Epithelial cell of proximal tubule (primary cell): ENCODE measurements around the gene RNF38. TPM values are rescaled to one million over a fixed set of nuclear protein-coding genes. Genes with fewer than 3 reads are reported as not detected.

Experiments
- DNase-seq: peaks from one replicate; pipeline ENCODE4 v3.0.0-alpha.2; 2011; ENCODE audit warnings: low read depth
- H3K4me3 ChIP-seq: 2 replicates; pipeline ENCODE4 v1.5.1; 2011; ENCODE audit warnings: low read depth, mild to moderate bottlenecking, low read length
- CTCF ChIP-seq: conservative IDR thresholded peaks from 2 replicates; pipeline ENCODE4 v1.5.1; 2012; ENCODE audit warnings: low read depth, mild to moderate bottlenecking, low read length
- total RNA-seq: library from RNA; depleted of rRNA; stranded (reverse); fragments of >200 nt; gene quantifications from 2 replicates; pipeline ENCODE4 v1.2.3, GENCODE V29; 2015

RNF38 gene
- total RNA-seq, 1 donor from 2014 or later: 15.8 TPM

DNA sequence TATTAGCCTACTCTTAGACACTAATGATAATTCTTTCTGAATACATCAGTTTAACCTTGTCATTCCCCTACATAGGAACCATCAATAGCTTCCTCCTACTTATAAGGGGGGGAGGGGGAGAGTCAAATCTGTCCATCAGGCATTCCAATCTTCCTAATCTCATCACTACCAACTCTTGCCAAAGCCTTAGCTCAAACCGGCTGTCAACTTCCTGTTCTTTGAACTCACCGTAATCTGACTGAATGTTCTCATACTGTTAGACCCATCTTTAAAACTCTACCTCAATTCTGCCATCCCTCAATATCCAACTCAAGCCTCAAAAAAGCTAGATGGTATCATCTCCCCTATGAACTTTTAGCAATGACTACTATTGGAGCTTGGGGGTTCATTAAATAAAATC is 41.9 kb upstream of the RNF38 start:
- no peak overlapping the region for H3K4me3 ChIP-seq
- no peak for TF ChIP-seq CTCF
- DNase-seq: no peak

DNA sequence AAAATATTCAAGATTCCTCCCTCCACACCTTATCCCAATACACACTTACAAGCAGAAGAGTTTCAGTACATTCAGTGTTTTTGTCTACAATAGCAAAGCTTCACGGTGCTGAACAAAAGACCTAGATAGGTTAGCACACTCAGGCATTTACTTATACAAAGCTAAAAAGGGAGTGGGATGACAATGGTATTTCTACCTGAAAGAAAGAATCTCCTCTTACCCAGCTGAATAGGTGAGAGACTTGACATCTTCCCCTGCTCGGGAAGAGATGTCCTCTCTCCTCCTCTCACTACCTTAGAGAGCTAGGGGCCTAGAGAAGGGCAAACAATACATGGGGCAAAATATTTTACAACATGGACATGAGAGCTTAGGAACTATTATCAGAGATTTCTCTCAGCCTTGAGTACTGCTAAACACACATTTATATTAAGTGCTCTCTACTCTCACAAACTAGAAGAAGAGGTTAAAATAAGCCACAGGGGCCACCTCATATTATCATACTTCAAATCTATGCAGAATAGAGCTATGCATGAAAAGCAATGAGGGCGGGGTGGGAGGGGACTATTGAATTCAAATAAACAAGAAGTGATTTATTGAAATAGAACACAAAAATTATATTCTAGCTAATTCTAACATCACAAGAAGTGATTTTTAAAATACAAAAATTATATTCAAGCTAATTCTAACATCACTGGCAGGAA is 38.6 kb upstream of the RNF38 start:
- no peak for DNase-seq
- TF ChIP-seq CTCF: no peak
- H3K4me3 ChIP-seq: no peak overlapping the region

DNA sequence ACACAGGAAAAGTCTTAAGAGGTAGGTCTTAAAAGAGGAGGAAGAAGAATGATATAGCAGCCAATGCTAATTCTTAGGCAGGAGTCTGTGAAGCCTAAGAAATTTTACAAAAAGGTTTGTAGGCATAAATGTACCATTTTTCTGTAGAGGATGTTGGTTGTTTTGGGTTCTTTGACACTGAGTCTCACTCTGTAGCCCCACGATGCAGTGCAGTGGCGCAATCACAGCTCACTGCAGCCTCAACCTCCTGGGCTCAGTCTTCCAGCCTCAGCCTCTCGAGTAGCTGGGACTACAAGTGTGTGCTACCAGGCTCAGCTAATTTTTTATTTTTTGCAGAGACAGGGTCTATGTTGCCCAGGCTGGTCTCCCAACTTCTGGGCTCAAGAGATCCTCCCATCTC is 37.7 kb upstream of the RNF38 start:
- no peak for TF ChIP-seq CTCF
- H3K4me3 ChIP-seq: no peak overlapping the region
- no peak for DNase-seq

DNA sequence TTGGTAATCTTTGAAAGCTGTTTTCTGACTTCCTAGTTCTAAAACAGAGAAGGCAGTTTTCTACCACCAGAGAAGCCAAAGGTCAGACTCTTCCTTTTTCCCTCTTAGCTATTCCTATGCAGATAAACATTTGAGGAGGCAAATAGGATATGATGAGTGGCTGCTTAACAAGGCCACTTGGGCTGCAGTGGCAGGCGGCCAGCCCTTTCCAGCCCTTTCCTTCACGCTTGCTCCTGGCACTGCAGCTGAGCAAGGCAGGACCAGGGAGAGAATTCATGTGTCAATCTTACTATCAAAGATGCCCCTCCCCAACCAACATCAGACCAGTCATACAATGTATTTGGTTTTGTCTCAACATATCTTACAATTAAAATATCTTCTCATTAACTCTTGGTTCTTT is 36.8 kb upstream of the RNF38 start:
- H3K4me3 ChIP-seq: no peak overlapping the region
- no peak for DNase-seq
- TF ChIP-seq CTCF: no peak

- no peak for DNase-seq
- no peak overlapping the region for H3K4me3 ChIP-seq
- no peak for TF ChIP-seq CTCF
Measured at GRCh38 chr9:36433386-36433785, 33.3 kb upstream of the RNF38 start.

- DNase-seq: no peak
- no peak for TF ChIP-seq CTCF
- no peak overlapping the region for H3K4me3 ChIP-seq
Measured at GRCh38 chr9:36431078-36431477, 31.0 kb upstream of the RNF38 start.

DNA sequence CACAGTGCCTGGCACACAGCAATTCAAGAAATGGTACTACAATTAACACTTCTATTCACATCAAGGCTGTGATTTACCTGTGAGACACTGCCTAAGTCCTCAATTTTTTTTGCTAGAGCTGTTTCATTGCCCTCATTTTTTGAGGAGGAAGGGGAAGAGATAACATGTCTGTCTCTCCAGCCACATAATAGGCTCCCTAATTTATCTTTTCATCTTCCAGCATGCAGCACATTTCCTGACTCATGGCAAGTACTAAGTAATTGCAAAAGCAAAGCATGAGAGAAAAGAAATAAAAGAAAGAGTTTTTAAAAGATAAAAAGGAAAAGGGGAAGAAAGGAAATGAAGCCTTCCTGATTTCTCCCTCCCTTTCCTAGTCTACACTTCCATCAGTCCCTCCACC is 26.9 kb upstream of the RNF38 start:
- no peak overlapping the region for H3K4me3 ChIP-seq
- no peak for TF ChIP-seq CTCF
- DNase-seq: no peak
